ENCODE results near the gene HSPB7. TPM values are rescaled to one million over a fixed set of nuclear protein-coding genes. Genes with fewer than 3 reads are reported as not detected.
"Not testable (repeated sequence)": the region's sequence is repeated elsewhere in the genome, so short reads cannot be mapped to it uniquely, and the experiment has no call there.

HSPB7 gene
- total and polyA plus RNA-seq, 2 of the 8 experiments (the other 6 are each of a cell fraction or from before 2014, with no cell fraction given) = not detected

DNA sequence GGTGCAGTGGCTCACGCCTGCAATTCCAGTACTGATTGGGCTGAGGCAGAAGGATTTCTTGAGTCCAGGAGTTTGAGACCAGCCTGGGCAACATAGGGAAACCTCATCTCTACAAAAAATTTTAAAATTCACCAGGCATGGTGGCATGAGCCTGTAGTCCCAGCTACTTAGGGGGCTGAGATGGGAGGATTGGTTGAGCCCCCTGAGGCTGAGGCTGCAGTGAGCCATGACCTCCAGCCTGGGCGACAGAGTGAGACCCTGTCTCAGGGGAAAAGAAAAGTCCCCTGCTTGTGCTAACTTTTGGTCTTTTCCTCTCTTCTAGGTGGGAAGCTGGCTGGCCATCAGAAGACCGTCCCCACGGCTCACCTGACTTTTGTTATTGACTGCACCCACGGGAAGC is 12.2 kb downstream of the HSPB7 start (continued):
- TF ChIP-seq RBBP5 (IDR thresholded peaks at IDR 0.05; ENCODE audit: borderline replicate concordance, low read depth, low read length) (no peak), SP2 (IDR thresholded peaks at IDR 0.05; ENCODE audit: low read length) (no peak), SUZ12 (IDR thresholded peaks at IDR 0.05; ENCODE audit: low read length) (no peak), CEBPB (IDR thresholded peaks at IDR 0.05; ENCODE audit: low read depth, low read length) (no peak), USF2 (IDR thresholded peaks at IDR 0.05; ENCODE audit: low read length) (no peak)

GRCh38 chr1:16001274-16001673 is 16.6 kb downstream of the HSPB7 start:
- H3K4me2 ChIP-seq (ENCODE audit: insufficient read depth in 1 of 2, low read depth in 2 of 2, low read length in 2 of 2); H2AFZ ChIP-seq (ENCODE audit: low read length); H4K5ac ChIP-seq (ENCODE audit: insufficient read length, low read depth, low read length); H3K56ac ChIP-seq (replicated peaks; ENCODE audit: insufficient read length, low read depth, low read length); H4K91ac ChIP-seq (replicated peaks; ENCODE audit: insufficient read length, low read length); H3K27me3 ChIP-seq (replicated peaks in 1 of 4; ENCODE audit: control insufficient read depth in 3 of 4, extremely low read depth in 1 of 4, insufficient read depth in 3 of 4, low read length in 3 of 4); H3K9ac ChIP-seq (replicated peaks in 1 of 4; ENCODE audit: extremely low read depth in 1 of 4, low read depth in 3 of 4, low read length in 3 of 4); H4K8ac ChIP-seq (ENCODE audit: extremely low read depth, insufficient read depth, low read length); H3K27ac ChIP-seq (ENCODE audit: low read depth, low read length); H2BK12ac ChIP-seq (ENCODE audit: low read depth, low read length); H2AK5ac ChIP-seq (ENCODE audit: low read depth, low read length); H3K14ac ChIP-seq (ENCODE audit: insufficient read length); H3K79me2 ChIP-seq (ENCODE audit: control insufficient read depth in 1 of 2, insufficient read depth in 2 of 2, low read length in 2 of 2); POLR2A ChIA-PET (ENCODE audit: partially characterized antibody); DNase-seq (ENCODE audit: low read depth in 1 of 2, low spot score in 2 of 2); H3K9me3 ChIP-seq (ENCODE audit: insufficient read depth in 2 of 2, low read depth in 1 of 2, low read length in 1 of 2); FAIRE-seq; H2BK15ac ChIP-seq (ENCODE audit: low read length); H3K36me3 ChIP-seq (ENCODE audit: control insufficient read depth in 2 of 4, insufficient read depth in 4 of 4, low read length in 3 of 4); H3K23ac ChIP-seq (ENCODE audit: insufficient read length); H3K4me3 ChIP-seq (ENCODE audit: extremely low read depth in 1 of 4, insufficient read depth in 2 of 4, low read depth in 3 of 4, low read length in 4 of 4); H3K4ac ChIP-seq (replicated peaks; ENCODE audit: insufficient read length, low read depth, low read length); H3K4me1 ChIP-seq (replicated peaks in 1 of 4; ENCODE audit: control insufficient read depth in 3 of 4, insufficient read depth in 4 of 4, low read length in 3 of 4); H2BK5ac ChIP-seq (ENCODE audit: low read depth, low read length); H3K23me2 ChIP-seq (ENCODE audit: low read depth, low read length); H3K18ac ChIP-seq (ENCODE audit: extremely low read depth, low read length); H3K79me1 ChIP-seq (ENCODE audit: low read depth, low read length); H2BK20ac ChIP-seq (ENCODE audit: low read length); H2BK120ac ChIP-seq (replicated peaks; ENCODE audit: low read depth, low read length); H4K20me1 ChIP-seq (replicated peaks in 1 of 2; ENCODE audit: control insufficient read depth in 1 of 2, insufficient read depth in 2 of 2, low read length in 2 of 2): not testable (repeated sequence)
- WGBS, 2 experiments (ENCODE audit: extremely low coverage in 1 of 2, insufficient coverage in 1 of 2, insufficient read length in 1 of 2, insufficient replicate concordance in 2 of 2, low coverage in 1 of 2, low lambda C conversion rate in 2 of 2, missing lambda C conversion rate in 1 of 2) = 84% methylated on average over 10 of the region's 10 CpGs; no CpG with 5 or more reads in 1 of the 2 experiments
- CTCF ChIA-PET (ENCODE audit: partially characterized antibody) = interaction anchor here (0.7 to 1.2 kb wide), 2 partner anchors 9 to 12 kb away, joined by 3 to 4 read pairs; no protein-coding TSS in a partner anchor
